Neural progenitor cell (in vitro differentiated cells): ENCODE results near the gene PHOSPHO1.

Experiments used
- CTCF ChIP-seq: fragments of 200-600 bp; sonication (generic); IDR thresholded peaks from 2 replicates; pipeline ENCODE4 v1.5.1; 2017; ENCODE audit warnings: antibody characterized with exemption, mild to moderate bottlenecking
- EZH2 ChIP-seq: fragments of 200-600 bp; sonication (generic); IDR thresholded peaks from 2 replicates; pipeline ENCODE4 v1.6.1; 2017; ENCODE audit warnings: antibody characterized with exemption, mild to moderate bottlenecking, moderate library complexity
- EZH2phosphoT487 ChIP-seq: fragments of 200-600 bp; sonication (generic); IDR thresholded peaks from 2 replicates; pipeline ENCODE4 v1.6.1; 2017; ENCODE audit warnings: antibody characterized with exemption

- TF ChIP-seq EZH2 (no peak), CTCF (no peak), EZH2phosphoT487 (no peak)
These were observed 46.8 kb downstream of the PHOSPHO1 start for GRCh38 chr17:49183801-49184200.
